Measurements from ENCODE around the gene RPP30.

RPP30 gene

DNA sequence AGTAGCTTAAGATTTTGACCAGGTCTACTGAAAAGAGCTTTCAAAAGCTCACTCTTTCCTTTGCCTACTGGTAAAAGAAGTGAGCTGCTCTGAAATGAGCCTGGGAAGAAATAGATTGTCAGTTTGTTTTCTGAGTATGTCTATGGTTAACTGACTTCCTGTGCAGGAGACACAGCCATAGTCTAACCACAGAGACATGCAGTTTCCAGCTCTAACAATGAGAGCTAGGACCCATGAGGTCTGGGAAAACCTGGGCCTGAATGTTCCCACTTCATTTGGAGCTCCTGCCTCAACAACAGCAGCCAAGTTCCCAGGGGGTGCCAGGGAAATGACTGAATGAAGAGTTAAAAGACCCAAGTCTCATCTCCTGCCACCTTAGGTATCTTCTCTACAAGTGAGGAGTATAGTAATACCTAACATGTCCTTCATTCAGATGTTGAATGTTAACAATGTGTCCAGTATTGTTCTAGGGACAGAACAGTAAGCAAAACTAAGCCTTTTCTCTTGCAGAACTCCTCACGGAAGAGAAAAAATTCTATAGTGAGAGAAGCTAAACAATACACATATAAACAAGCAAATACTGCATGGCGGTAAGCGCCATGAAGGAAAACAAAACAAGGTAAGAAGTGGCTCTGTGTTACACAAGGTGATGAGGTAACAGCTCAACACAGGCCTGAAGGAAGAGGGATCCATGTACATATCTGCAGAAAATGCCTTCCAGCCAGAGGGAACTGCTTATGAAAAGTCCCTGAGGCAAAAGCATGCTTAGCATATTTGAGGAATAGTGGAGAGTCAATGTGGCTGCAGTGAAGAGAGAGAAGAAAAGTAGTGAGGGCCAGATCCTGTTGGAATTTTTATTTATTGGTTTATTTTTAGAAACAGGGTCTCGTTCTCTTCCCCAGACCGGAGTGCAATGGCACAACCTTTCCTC lies 75.5 kb downstream of the RPP30 start:
- no peak for DNase-seq

Data from DMS53 (cell line).